Caki2 (cell line): ENCODE results near the gene PTPRN2. TPM values are rescaled to one million over a fixed set of nuclear protein-coding genes. Genes with fewer than 3 reads are reported as not detected.

Experiments
- DNase-seq: peaks from one replicate; pipeline ENCODE4 v3.0.0-alpha.2; 2015; ENCODE audit warnings: low read depth
- in situ Hi-C: cut with HindIII; loops from 2 replicates; pipeline ENCODE4 v1.10.0; 2016; ENCODE audit warnings: low sequenced_read_pairs, low pct_unique_long_range_greater_than_20kb, mixed read lengths
- total RNA-seq: library from RNA; depleted of rRNA; stranded (reverse); fragments of >200 nt; shearing (Covaris generic); gene quantifications from 2 replicates; pipeline ENCODE4 v1.2.3, GENCODE V29; 2014; ENCODE audit warnings: low replicate concordance

PTPRN2 gene
- total RNA-seq, 1 experiment from 2014 or later = 0.88 TPM

DNA sequence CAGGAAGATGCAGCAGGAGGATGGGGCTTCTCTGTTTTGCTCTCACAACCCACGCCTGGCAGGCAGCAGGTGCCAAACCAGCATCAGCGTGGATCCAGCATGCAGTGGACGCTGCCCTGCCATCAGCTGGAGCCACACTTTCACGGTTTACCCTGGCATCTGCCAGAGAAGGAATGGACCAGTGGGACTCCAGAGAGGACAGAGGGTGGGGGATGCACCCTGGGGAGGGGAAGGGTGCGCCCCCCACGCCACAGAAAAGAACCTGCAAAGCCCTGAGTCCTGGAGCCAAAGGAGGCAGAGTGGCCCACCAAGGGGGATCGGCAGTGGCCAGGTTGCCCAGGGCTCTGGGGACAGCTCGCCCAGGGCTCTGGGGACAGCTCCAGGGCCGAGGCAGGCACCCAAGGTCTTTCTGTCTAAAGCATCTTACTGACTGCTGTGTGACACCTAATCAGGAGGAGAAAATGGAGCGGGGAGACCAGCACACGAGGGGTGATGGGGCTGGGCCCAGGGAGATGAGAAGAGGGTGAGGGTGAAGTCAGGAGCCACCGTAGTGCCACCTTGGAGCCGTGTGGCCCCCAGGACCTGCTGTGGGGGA lies 1025.7 kb downstream of the PTPRN2 start:
- in situ Hi-C loops = no loop called here
- DNase-seq = no peak

DNA sequence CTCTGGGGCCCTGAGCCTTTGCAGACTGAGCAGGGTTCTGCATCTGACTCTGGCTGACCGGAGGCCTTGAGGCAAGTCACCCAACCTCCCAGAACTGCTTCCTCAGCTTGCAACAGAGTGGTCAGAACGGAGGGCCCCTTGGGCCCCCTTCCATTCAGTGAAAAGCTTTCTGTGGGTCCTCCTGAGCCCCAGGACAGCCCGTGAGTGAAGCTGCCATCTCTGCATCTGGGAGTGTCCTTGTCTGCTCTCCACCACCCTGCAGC lies 1026.2 kb downstream of the PTPRN2 start:
- no peak for DNase-seq
- in situ Hi-C loops = no loop called here

DNA sequence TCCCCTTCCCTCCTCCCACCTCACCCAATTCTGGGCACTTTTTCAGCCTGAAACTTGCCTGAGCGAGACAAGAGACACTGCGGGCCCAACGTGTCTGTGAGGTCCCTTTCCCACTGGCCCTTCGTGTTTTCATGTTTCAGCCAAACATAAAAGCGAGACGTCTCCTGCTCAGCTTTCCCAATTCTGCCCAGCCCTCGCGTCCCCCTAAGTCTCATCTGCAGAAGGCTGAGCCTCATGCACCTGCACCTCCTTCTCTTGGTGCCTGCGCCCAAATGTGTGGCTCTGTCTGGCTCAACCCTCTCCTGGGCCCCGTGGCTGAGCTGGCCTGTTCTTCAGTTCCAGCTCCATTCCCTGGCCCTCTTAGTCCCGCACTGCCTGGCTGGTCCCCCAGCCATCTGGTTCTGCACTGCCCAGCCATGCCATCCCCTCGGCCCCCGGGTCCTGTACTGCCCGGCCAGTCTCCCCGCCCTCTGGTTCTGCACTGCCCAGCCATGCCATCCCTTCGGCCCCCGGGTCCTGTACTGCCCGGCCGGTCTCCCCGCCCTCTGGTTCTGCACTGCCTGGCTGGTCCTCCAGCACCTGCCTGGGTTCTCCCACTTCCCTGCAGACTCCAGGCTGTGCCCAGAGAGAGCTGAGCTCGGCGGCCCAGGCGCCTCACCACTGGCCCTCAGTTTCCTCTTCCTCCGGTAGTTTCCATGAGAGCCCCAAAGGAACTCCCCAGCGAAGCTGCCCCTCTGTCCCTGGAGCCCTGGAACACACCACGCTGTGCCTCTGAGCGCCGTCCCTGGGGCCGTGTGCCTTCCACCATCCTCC lies 1026.7 kb downstream of the PTPRN2 start:
- DNase-seq = no peak
- in situ Hi-C loops = no loop called here

DNA sequence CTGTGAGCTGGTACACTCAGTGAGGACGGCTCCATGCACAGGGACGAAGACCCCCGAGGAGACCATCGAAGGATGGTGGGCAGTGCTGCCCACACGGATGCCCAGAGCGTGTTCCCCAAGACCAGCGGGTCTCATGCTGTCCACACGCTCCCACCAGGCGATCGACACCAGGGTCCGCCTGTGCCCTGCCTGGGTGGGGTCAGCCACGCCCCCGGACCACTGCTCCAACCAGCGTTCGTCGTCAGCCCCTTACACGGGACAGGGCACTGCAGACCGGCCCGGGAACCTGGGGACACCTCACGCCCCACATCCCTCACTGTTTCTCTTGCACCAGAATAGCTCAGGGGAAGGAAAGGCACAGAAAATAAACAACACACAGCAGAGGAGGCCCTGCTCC lies 1027.4 kb downstream of the PTPRN2 start:
- in situ Hi-C loops = no loop called here

DNA sequence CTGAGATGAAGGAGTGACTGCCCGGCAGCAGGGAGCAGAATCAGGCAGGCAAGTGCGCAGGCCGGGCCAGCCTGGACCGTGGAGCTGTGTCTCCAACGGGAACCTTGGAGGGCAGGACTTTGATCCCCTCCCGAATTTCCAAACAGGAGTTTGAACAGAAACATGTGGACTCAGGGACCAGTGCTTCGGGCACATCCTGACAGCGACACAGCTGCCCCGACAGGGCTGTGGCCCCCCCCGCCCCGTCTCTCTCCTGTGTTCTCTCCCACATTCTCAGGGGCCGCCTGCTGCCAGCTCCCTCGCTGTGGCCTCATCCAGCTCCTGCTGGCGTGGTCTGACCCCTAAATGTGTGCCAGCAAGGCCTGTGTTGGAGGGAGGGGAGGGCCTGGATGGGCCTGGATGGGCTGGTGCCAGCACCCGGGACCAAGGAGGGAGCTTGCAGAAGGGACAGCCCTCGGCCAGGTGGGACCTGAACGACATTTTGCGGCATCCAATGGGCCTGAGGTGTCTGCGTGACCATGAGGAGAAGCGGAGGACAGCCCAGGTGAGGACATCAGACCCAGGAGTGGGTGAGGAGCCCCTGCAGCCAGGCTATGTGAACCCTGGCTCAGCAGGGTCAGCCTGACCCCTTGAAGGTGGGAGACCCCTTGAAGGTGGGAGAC lies 1027.9 kb downstream of the PTPRN2 start:
- in situ Hi-C loops = no loop called here
- no peak for DNase-seq

More for the DNA sequence above, 1027.4 kb downstream of the PTPRN2 start:
- DNase-seq = no peak

DNA sequence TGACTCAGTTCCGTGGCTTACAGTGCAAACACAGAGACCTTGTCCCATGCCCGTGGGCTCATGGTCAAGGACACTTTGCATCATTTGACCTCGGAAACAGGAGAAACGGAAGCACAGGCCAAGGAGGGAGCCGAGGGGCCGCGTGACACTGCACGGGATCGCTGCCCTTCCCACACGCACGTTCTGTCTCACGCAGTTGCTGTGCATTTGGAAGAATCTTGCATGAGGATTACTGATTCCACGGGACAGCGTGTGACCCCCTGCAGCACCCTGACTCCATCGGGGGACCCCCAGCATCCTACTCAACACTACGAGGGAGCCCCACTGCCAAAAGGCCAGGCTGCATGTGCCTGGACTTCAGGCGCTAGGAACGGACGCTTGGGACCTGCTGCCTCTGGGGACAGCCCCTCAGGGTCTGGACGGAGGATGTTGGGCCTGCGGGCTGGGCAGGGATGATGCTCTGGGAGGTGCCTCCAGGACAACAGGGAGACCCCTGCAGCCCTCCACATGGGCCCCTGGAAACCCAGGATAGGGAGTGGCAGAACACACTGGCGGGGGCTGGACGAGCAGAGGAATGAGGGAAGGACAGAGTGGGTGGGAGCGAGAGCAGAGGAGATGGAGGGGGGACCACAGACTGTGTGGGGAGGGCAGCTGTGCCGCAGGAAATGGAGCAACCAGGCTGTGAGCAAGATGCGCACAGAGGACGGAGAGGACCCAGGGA lies 1028.6 kb downstream of the PTPRN2 start:
- in situ Hi-C loops = no loop called here
- no peak for DNase-seq

DNA sequence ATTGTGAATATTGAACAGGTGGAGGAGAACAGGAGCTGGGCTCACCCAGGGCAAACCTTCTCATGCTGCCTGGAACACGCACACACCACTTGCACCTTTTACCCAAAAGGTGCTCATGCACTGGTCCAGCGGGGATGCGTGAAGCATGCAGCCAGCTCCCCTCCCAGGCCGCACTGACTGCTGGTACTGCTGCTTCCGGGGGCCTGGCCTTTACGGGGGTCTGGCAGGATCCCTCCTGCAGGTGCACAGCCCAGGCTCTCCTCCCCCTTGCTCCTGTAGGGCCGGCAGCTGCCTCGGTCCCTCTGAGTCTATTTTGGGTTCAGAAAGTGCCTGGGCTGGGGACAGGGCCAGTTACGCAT lies 1029.1 kb downstream of the PTPRN2 start:
- no peak for DNase-seq
- in situ Hi-C loops = no loop called here

DNA sequence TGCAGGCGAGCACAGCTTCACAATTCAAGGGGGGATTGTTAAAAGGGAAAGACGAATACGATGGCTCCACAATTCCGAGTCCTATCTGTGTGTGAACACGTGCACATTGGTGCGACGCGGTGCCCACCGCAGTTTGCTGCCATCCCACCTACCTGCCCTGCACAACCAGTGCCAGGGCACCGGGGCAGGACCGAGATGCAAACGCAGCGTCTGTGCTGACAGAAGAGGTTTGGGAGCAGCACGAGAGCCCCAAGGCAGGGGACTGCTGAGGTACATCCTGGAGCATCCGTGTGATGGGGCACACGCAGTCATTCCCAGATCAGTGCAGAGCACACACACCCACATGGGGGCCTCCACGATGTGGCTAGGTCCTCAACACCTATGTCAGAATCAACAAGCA lies 1029.6 kb downstream of the PTPRN2 start:
- DNase-seq = no peak
- in situ Hi-C loops = no loop called here

DNA sequence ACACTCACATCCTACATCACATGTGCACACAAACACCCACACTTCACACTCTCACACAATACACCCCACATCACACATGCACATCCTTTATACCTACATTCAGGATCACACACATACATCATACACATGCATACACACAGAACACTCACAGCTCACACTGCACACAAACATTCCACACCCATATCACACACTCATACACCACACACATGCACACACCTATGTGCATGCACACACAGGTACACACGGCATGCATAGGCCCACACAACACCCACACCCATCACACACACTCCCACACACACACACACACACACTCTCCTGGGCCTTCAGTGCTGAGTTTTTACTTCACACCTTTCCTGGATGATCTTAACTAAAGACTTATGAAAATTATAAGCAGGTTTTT lies 1030.4 kb downstream of the PTPRN2 start:
- DNase-seq = no peak
- in situ Hi-C loops = no loop called here

DNA sequence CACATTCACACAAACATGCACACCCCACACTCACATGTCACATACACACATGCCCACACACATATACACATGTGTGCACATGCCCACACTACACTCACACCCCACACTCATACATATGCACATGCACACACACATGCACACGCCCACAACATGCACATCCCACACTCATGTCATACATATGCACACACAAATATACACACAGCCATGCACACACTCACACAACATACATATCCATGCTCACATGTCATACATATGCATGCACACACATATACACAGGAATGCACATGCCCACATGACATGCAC lies 1031.0 kb downstream of the PTPRN2 start:
- in situ Hi-C loops = no loop called here
- DNase-seq = no peak

DNA sequence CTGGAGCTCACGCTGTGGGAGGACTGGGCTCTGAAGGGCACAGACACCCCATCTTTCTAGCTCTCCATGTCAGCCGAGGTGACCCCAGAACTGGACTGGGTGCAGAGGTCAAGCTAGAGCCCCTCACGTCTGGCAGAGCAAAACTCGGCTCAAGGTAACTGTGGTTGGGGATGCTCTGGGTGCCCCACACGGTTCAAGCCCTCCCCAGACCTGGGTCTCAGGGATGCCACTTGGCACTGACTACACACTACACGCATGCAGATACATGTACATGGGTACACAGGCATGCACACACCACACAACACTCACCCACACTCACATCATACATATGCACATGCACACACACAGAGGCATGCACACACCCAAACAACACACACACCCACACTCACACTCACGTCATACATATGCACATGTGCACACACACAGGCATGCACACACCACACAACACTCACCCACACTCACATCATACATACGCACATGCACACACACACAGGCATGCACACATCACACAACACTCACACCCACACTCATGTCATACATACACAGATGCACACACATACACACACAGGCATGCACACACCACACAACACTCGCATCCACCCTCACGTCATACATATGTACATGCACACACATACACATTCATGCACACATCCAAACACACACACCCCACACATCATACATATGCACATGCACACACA lies 1031.5 kb downstream of the PTPRN2 start:
- no peak for DNase-seq
- in situ Hi-C loops = no loop called here

DNA sequence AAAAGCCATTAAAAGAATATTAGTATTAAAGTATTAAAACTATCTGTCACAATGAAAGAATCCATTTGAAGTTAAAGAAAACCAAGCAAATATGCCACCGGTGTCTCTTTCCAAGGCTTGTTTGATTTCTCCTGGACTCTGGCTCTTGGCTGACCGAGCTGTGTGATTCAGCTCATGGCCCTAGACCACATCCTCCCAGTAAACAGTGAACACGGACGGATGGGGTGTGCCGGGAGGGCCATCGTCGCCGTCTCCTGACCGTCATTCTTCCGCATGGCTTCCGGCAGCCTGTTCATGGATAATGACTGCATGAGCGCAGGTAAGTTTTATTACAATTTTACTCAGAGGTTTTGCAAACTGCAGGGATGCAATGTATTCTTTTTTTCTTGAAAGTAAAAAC lies 1032.3 kb downstream of the PTPRN2 start:
- DNase-seq = peak; percentile 59
- in situ Hi-C loops = no loop called here

DNA sequence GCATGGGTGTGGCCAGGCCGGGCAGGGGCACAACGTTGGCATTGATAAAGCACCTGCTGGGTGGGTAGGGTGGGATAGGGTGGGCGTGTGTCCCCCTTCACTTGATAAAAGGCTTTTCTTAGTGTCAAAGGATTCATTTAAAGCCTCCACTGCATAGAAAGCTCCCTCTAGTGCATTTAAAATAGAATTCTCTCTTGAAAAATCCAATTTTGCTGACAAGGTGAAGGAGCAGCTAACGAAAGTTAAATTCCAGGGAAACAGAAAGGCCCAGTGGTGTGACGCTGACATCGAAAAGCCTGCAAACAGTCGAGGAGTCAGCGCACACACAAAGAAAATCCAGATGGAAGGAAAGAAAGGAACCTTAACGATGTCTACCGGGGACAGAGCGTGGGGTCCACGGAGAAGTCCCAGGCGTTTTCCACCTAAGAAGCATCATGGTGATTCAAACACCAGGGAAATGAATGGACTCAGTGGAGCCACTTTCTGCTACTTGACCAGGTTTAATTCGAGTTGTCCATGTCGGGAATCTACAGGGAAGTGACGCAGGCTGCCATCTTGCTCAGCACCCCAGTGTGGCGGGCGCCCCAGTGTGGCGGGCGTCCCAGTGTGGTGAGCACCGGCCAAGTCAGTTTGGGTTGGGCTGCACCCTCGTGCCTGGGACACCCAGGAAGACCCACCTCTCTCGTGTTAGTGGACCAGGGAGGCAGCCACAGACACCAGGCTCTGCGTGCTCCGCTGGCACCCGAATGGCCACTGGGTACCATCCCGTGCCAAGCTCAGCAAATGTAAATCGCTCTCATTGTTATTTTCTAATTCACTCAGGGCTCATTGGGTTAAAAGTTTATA lies 1033.0 kb downstream of the PTPRN2 start:
- in situ Hi-C loops = no loop called here
- no peak for DNase-seq

DNA sequence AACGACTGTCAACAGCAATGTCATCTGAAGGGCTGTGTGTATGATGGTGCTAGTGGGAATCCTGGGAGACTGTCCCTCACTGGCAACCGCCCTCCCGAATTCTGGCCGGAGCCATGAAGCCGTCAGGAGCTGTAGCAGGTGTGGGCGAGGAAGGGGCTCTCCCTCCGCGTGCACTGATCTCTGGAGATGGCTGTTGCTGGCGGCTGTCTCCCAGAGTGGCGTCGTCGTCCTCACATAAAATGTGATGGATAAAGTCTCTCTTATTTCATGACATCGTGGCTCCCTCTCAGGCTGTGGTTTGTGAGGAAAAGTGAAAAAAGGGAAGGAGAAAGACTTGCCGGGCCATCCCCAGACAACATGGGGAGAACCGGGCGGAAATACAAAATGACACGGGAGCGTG lies 1034.4 kb downstream of the PTPRN2 start:
- in situ Hi-C loops = no loop called here
- no peak for DNase-seq

DNA sequence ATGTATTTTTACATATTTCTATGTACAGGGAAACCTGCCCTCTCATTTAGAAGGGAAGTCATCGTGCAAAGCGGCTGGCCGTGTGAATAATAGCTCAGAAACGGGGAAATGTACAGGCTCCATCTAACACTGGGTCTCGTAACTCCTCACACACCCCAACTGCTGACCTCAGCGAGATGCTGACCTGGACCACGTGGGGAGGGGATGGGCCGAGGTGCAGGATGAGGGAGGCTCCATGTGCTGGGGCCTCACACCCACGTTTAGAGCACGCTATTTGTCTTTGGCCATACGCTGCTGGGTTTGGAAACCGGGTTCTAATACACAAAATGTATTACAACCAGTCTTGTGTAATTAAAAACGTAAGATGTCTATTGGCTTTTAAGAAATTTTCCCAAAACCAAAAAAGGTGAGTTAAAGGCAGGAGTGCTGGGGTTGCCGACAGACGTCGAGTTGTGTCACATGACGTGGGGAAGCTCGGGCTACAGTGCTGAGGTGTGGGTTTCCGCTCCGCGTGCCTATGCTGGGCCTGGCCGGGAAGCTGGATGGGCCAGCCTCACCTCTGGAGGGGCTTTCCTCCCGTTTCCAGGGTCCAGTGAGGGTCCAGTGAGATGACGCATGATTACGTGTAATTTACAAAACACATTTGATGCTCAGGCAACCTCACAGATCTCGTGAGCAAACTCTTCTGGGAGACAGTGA lies 1035.2 kb downstream of the PTPRN2 start:
- in situ Hi-C loops = no loop called here
- no peak for DNase-seq

DNA sequence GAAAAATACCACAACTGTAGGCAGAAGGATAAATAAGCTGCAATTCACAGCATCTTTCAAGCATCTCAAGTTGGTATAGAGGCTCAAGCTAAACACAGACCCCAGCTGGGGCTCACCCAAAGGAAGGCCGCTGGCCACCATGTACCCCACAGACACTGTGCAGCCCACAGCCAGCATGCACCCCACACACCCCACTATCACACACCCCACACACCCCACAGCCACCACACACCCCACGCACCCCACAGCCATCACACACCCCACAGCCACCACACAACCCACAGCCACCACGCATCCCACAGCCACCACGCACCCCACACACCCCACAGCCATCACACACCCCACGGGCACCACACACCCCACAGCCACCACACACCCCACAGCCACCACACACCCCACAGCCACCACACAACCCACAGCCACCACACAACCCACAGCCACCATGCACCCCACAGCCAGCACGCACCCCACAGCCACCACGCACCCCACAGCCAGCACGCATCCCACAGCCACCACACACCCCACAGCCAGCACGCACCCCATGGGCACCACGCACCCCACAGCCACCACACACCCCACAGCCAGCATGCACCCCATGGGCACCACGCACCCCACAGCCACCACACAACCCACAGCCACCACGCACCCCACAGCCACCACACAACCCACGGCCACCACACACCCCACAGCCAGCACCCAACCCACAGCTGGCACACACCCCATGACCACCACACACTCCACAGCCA lies 1036.1 kb downstream of the PTPRN2 start:
- in situ Hi-C loops = no loop called here
- no peak for DNase-seq
